IPS-15b (cell line): ENCODE measurements around the gene CAPN3.
"Not testable (repeated sequence)": the region's sequence is repeated elsewhere in the genome, so short reads cannot be mapped to it uniquely, and the experiment has no call there.

Source experiments
- H3K27me3 ChIP-seq: one replicate; pipeline ENCODE4 v1.6.1; 2013; ENCODE audit warnings: low read length; ENCODE audit not compliant: control insufficient read depth, insufficient read depth
- H3K36me3 ChIP-seq: one replicate; pipeline ENCODE4 v1.6.1; 2013; ENCODE audit warnings: low read length; ENCODE audit not compliant: control insufficient read depth, insufficient read depth
- H3K4me1 ChIP-seq: one replicate; pipeline ENCODE4 v1.6.1; 2013; ENCODE audit warnings: mild to moderate bottlenecking, low read length; ENCODE audit not compliant: control insufficient read depth, insufficient read depth
- H3K4me3 ChIP-seq: one replicate; pipeline ENCODE4 v1.5.1; 2013; ENCODE audit warnings: low read depth, low read length
- H3K9ac ChIP-seq: one replicate; pipeline ENCODE4 v1.6.1; 2013; ENCODE audit warnings: low read depth, mild to moderate bottlenecking, low read length
- H3K9me3 ChIP-seq: one replicate; pipeline ENCODE4 v1.6.1; 2013; ENCODE audit warnings: mild to moderate bottlenecking, low read length; ENCODE audit not compliant: control insufficient read depth, insufficient read depth

Gene CAPN3

DNA sequence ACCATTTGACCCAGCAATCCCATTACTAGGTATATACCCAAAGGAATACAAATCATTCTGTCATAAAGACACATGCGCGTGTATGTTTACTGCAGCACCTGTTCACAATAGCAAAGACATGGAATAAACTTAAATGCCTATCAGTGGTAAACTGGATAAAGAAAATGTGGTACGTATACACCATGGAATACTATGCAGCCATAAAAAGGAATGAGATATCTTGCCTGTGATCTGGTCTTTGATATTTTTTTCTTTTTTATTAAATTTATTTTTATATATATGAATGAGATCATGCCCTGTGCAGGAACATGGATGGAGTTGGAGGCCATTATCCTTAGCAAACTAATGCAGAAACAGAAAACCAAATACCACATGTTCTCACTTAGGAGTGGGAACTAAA, 22.2 kb upstream of the CAPN3 start:
- H3K4me3 ChIP-seq, H3K36me3 ChIP-seq, H3K27me3 ChIP-seq, H3K4me1 ChIP-seq, H3K9ac ChIP-seq, H3K9me3 ChIP-seq: not testable (repeated sequence)

DNA sequence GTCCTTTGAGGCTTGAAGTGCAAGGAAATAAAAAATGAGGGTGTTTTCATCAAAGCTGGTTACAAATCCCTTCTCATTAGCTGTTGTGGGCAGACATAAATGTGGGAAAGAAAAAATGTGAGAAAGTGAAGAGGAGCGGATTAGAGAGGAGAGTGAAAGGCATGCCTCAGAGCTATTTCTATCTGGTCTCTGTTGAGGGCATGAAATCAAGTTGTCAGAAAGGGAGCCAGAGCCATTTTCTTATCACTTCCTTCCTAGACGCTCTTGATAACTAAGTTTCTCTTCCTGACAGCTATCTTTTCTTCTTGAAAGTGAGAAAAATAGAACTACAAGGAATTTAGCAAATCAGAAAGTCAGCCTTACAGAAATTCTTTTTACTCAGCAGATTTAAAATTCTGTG, 20.8 kb upstream of the CAPN3 start:
- no peak overlapping the region for H3K9ac ChIP-seq
- no peaks in the 10 kb centered on the region for H3K4me1 ChIP-seq
- no peaks in the 10 kb centered on the region for H3K36me3 ChIP-seq
- no peaks in the 10 kb centered on the region for H3K27me3 ChIP-seq
- H3K4me3 ChIP-seq: no peak overlapping the region
- no peaks in the 10 kb centered on the region for H3K9me3 ChIP-seq

- no peak overlapping the region for H3K9ac ChIP-seq
- no peaks in the 10 kb centered on the region for H3K9me3 ChIP-seq
- no peaks in the 10 kb centered on the region for H3K36me3 ChIP-seq
- no peaks in the 10 kb centered on the region for H3K4me1 ChIP-seq
- H3K27me3 ChIP-seq: no peaks in the 10 kb centered on the region
- no peak overlapping the region for H3K4me3 ChIP-seq
Observed at GRCh38 chr15:42343596-42344232, 15.6 kb upstream of the CAPN3 start.

- Histone ChIP-seq H3K4me1 (no peaks in the 10 kb centered on the region), H3K36me3 (no peaks in the 10 kb centered on the region), H3K9ac (no peak overlapping the region), H3K27me3 (no peaks in the 10 kb centered on the region), H3K4me3 (no peak overlapping the region), H3K9me3 (no peaks in the 10 kb centered on the region)
Observed at GRCh38 chr15:42344763-42345162, 14.5 kb upstream of the CAPN3 start.

DNA sequence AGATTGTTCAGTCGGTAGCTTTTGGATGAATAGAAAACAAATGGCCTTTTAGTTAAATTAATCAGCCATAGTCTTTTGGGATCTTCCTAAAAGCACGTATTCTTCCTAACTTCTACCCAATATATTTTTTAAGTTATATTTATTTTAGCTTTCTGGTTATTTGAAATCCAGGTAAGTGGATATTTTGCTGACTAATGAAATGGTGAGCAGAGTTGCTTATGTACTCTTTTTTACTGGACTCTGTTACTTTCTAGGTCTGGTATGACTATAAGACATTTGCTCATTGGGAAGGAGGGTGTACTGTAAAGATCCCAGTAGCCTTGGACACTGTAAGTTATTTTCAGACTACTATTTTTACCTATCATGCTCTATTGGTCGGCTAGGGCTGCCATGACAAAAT, 13.8 kb upstream of the CAPN3 start:
- Histone ChIP-seq H3K9ac (no peak overlapping the region), H3K36me3 (no peaks in the 10 kb centered on the region), H3K27me3 (no peaks in the 10 kb centered on the region), H3K4me3 (no peak overlapping the region), H3K9me3 (no peaks in the 10 kb centered on the region), H3K4me1 (no peaks in the 10 kb centered on the region)

DNA sequence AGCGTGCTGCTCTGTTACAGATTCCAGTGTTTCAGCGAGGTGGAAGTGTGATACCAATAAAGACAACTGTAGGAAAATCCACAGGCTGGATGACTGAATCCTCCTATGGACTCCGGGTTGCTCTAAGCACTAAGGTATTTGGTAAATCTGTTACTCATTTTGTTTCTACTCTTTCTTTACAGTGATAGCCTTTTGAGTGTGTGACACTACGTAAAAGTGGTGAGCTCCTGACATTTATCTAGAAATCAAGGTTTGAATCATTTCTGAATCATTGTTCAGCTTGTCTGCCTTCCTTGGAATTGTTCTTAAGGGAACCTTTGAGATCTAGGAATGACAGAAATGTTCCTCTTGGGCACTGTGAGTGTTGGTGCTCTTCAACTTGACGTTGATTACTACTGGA, 11.2 kb upstream of the CAPN3 start:
- Histone ChIP-seq H3K4me1 (no peaks in the 10 kb centered on the region), H3K36me3 (no peaks in the 10 kb centered on the region), H3K9ac (no peak overlapping the region), H3K27me3 (no peaks in the 10 kb centered on the region), H3K9me3 (no peaks in the 10 kb centered on the region), H3K4me3 (no peak overlapping the region)

DNA sequence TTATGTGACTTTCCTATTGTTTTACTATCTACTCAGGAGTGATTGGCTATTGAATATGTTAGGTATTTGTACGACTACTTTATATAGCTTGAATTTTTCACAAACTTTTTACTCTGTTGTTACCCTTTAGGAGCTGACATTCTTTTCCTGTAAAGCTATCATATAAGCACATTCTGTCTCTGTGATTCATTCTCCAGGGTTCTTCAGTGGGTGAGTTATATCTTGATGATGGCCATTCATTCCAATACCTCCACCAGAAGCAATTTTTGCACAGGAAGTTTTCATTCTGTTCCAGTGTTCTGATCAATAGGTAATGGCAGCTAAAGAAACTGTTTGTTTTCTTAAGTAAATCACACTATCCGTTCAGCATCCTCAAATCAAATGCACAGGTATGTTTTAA, 10.1 kb upstream of the CAPN3 start:
- Histone ChIP-seq H3K4me1 (no peaks in the 10 kb centered on the region), H3K36me3 (no peaks in the 10 kb centered on the region), H3K9ac (no peak overlapping the region), H3K4me3 (no peak overlapping the region), H3K27me3 (no peaks in the 10 kb centered on the region), H3K9me3 (no peaks in the 10 kb centered on the region)

- Histone ChIP-seq H3K4me1 (no peaks in the 10 kb centered on the region), H3K27me3 (no peaks in the 10 kb centered on the region), H3K4me3 (no peak overlapping the region), H3K36me3 (no peaks in the 10 kb centered on the region), H3K9me3 (no peaks in the 10 kb centered on the region), H3K9ac (no peak overlapping the region)
Observed at GRCh38 chr15:42352401-42352800, 6.9 kb upstream of the CAPN3 start.

DNA sequence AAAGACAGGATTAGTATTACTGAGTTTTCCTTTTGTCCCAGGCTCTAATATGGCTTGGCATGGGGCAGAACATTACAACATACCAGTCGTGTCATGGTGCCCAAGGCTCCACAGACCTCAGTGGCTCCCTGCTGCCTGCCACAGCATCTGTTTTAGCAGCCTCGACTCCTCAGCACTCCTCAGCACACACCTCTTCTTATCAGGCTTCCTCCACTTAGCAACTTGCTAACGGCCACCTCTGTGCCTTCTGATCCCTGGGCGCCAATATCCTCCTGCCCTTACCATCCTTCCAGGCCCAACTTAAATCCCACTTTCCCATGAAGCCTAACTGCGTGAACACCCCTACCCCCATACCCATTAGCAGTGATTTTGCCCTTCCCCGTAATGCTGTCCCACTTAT, 6.2 kb upstream of the CAPN3 start:
- Histone ChIP-seq H3K9ac (no peak overlapping the region), H3K36me3 (no peaks in the 10 kb centered on the region), H3K27me3 (no peaks in the 10 kb centered on the region), H3K9me3 (no peaks in the 10 kb centered on the region), H3K4me1 (no peaks in the 10 kb centered on the region), H3K4me3 (no peak overlapping the region)

- no peaks in the 10 kb centered on the region for H3K4me1 ChIP-seq
- H3K9me3 ChIP-seq: no peaks in the 10 kb centered on the region
- no peak overlapping the region for H3K4me3 ChIP-seq
- H3K9ac ChIP-seq: no peak overlapping the region
- H3K36me3 ChIP-seq: no peaks in the 10 kb centered on the region
- no peaks in the 10 kb centered on the region for H3K27me3 ChIP-seq
Observed at GRCh38 chr15:42354824-42355223, 4.5 kb upstream of the CAPN3 start.

- Histone ChIP-seq H3K9me3 (no peaks in the 10 kb centered on the region), H3K27me3 (no peaks in the 10 kb centered on the region), H3K36me3 (no peaks in the 10 kb centered on the region), H3K4me3 (no peak overlapping the region), H3K9ac (no peak overlapping the region), H3K4me1 (no peaks in the 10 kb centered on the region)
Observed at GRCh38 chr15:42355291-42355690, 4.0 kb upstream of the CAPN3 start.

GRCh38 chr15:42356851-42357250, 2.5 kb upstream of the CAPN3 start:
- Histone ChIP-seq H3K4me1 (no peaks in the 10 kb centered on the region), H3K27me3 (no peaks in the 10 kb centered on the region)

More at GRCh38 chr15:42356851-42357250, 2.5 kb upstream of the CAPN3 start:
- Histone ChIP-seq H3K4me3 (no peak overlapping the region), H3K36me3 (no peaks in the 10 kb centered on the region), H3K9ac (no peak overlapping the region), H3K9me3 (no peaks in the 10 kb centered on the region)
